ENCODE measurements around the gene AHR. TPM values are rescaled to one million over a fixed set of nuclear protein-coding genes. Genes with fewer than 3 reads are reported as not detected.
A peak's percentile ranks its signal among the peaks of the same experiment; 100 is the strongest.

Gene AHR
- total and polyA plus RNA-seq, 8 donors: 8.7 to 136 (median 43.1) TPM

GRCh38 chr7:17313194-17313593, 14.7 kb downstream of the AHR start:
- H3K27me3 ChIP-seq: no peaks in the 10 kb centered on the region
- no peak for TF ChIP-seq POLR2A (IDR thresholded peaks at IDR 0.05)
- TF ChIP-seq POLR2AphosphoS5 (IDR thresholded peaks at IDR 0.05): no peak
- no peak overlapping the region for H3K4me3 ChIP-seq
- WGBS, 5 donors: 74 to 83% (median 77%) methylated on average over 5 of the region's 5 CpGs
- intact Hi-C loops (cut with DNase I; ENCODE audit: low total_unique reads): no loop called here
- H3K27ac ChIP-seq: peak overlapping the region in 1 of 5 donors; percentile 99
- peaks cover 7 to 60% (median 25%) of the 10 kb centered on the region in 4 donors for H3K4me1 ChIP-seq
- peaks cover 3 to 44% (median 22%) of the 10 kb centered on the region in 4 donors for H3K36me3 ChIP-seq
- DNase-seq: no peak
- H3K9me3 ChIP-seq: no peaks in the 10 kb centered on the region

- intact Hi-C loops (cut with DNase I; ENCODE audit: low total_unique reads): no loop called here
Observed at GRCh38 chr7:17315974-17316373, 17.5 kb downstream of the AHR start.

GRCh38 chr7:17318146-17318545, 19.7 kb downstream of the AHR start:
- H3K9me3 ChIP-seq: no peaks in the 10 kb centered on the region
- TF ChIP-seq POLR2A (IDR thresholded peaks at IDR 0.05): no peak
- TF ChIP-seq CTCF (IDR thresholded peaks at IDR 0.05): no peak
- TF ChIP-seq POLR2AphosphoS5 (IDR thresholded peaks at IDR 0.05): no peak
- TF ChIP-seq EP300 (IDR thresholded peaks at IDR 0.05): no peak
- intact Hi-C loops (cut with DNase I; ENCODE audit: low total_unique reads): no loop called here
- peak overlapping the region in 1 of 5 donors; percentile 35 for H3K27ac ChIP-seq
- peaks cover 16 to 59% (median 35%) of the 10 kb centered on the region in 4 donors for H3K4me1 ChIP-seq
- peaks cover 5 to 19% (median 9%) of the 10 kb centered on the region in 4 donors for H3K36me3 ChIP-seq
- H3K27me3 ChIP-seq: no peaks in the 10 kb centered on the region
- no peak for DNase-seq
- 59 to 76% (median 67%) methylated on average over 3 of the region's 3 CpGs for WGBS, 5 donors
- no peak overlapping the region for H3K4me3 ChIP-seq

More at GRCh38 chr7:17315974-17316373, 17.5 kb downstream of the AHR start:
- no peak for DNase-seq
- Histone ChIP-seq H3K9me3 (no peaks in the 10 kb centered on the region), H3K27ac (peak overlapping the region in 1 of 5 donors; percentile 44), H3K4me3 (no peak overlapping the region), H3K36me3 (peaks cover 3 to 32% (median 13%) of the 10 kb centered on the region in 4 donors), H3K27me3 (no peaks in the 10 kb centered on the region), H3K4me1 (peaks cover 15 to 64% (median 33%) of the 10 kb centered on the region in 4 donors)
- TF ChIP-seq EP300 (IDR thresholded peaks at IDR 0.05): no peak
- no peak for TF ChIP-seq POLR2AphosphoS5 (IDR thresholded peaks at IDR 0.05)
- TF ChIP-seq POLR2A (IDR thresholded peaks at IDR 0.05): no peak
- no peak for TF ChIP-seq CTCF (IDR thresholded peaks at IDR 0.05)

- peak overlapping the region in 2 of 5 donors; percentile 23 to 40 for H3K27ac ChIP-seq
- no peaks in the 10 kb centered on the region for H3K9me3 ChIP-seq
- no peak overlapping the region for H3K4me3 ChIP-seq
- peaks cover 16 to 55% (median 35%) of the 10 kb centered on the region in 4 donors for H3K4me1 ChIP-seq
- TF ChIP-seq EP300 (IDR thresholded peaks at IDR 0.05) (no peak), POLR2AphosphoS5 (IDR thresholded peaks at IDR 0.05) (no peak), CTCF (IDR thresholded peaks at IDR 0.05) (no peak), POLR2A (IDR thresholded peaks at IDR 0.05) (no peak)
- 85 to 89% (median 86%) methylated on average over 4 of the region's 4 CpGs for WGBS, 5 donors
- intact Hi-C loops (cut with DNase I; ENCODE audit: low total_unique reads): no loop called here
- no peaks in the 10 kb centered on the region for H3K27me3 ChIP-seq
- H3K36me3 ChIP-seq: peaks cover 8 to 30% (median 20%) of the 10 kb centered on the region in 4 donors
- no peak for DNase-seq
Observed at GRCh38 chr7:17319164-17320101, 21.0 kb downstream of the AHR start.

Data from stomach (tissue), 9 donors.